ENCODE measurements around the gene ABHD15.

ABHD15 gene

DNA sequence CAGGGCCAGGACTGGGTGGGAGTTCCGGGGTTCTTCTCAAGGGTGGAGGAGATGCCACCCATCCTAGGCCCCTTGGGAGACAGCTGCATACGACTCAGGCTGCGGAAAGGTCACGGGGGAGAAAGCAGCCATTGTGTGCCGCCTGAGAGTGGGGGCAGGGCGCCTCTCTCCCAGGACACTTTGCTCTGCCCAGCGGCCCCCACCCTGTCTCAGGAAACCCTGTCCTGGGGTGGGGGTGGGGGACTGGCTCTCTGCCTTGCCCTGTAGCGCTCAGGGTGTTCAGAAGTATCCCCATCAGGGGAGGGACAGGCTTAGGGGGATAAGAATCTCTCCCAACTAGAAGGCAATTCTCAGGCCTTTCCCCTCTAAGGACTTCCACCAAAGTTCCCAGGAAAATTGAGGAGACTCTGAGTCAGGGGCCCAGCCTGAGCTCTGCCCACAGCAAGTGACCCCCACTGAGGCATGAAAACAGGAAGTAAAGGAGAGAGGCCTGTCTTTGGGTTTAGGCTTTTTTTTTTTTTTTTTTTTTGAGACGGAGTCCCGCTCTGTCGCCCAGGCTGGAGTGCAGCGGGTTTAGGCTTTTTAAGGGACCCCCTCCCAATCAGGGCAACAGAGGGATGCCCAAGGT lies 17.7 kb upstream of the ABHD15 start:
- TF ChIP-seq CTCF (IDR thresholded peaks at IDR 0.05; ENCODE audit: extremely low read depth, missing control alignments) = no peak
- DNase-seq (ENCODE audit: low spot score) = no peak

DNA sequence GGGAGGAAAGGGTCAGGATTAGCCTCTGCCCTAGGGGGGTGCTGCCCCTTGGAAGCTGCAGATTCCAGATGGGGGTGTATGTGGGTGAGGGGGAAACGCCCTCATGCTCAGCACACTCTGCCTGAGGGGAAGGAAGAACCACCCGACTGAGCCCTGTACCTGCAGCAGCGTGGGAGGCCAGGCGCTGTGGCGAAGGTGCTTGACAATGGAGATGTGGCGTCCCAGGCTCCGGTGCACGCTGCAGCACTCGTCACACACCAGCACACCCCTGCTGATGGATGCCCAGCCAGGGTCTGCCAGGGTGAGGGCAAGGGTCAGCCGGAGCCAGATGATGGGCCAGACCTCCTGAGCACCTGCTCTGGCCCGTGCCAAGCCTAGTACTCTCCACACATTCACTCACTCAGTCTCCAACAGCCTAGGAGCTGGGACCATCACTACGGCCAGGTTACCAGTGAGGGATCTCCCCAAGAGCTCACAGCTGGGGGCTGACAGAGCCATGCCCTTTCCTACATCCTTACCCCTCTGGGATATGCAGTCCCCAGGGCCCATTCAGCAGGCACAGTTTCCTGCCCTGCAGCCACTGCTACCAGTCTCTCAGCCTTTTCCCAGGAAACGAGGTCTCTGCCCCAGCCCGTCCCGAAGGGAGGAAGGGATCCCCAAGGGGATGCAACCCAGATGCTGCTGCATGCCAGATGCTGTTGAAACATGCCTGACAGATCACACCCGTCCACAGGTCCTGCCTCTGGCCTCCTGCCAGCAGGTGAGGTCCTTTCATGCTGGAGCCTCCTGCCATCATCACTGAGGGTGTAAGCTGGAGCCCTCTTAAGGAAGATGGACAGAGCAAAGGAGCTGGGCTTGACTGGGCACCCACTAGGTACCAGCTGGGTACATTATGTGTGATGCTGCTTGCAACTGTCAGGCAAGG lies 16.7 kb upstream of the ABHD15 start:
- no peak for TF ChIP-seq CTCF (IDR thresholded peaks at IDR 0.05; ENCODE audit: extremely low read depth, missing control alignments)
- no peak for DNase-seq (ENCODE audit: low spot score)

- DNase-seq (ENCODE audit: low spot score) = no peak
- no peak for TF ChIP-seq CTCF (IDR thresholded peaks at IDR 0.05; ENCODE audit: extremely low read depth, missing control alignments)
Measured at GRCh38 chr17:29582772-29583171, 15.9 kb upstream of the ABHD15 start.

GRCh38 chr17:29582254-29582765 lies 15.5 kb upstream of the ABHD15 start:
- DNase-seq (ENCODE audit: low spot score) = no peak
- TF ChIP-seq CTCF (IDR thresholded peaks at IDR 0.05; ENCODE audit: extremely low read depth, missing control alignments) = no peak

- TF ChIP-seq CTCF (IDR thresholded peaks at IDR 0.05; ENCODE audit: extremely low read depth, missing control alignments) = no peak
- DNase-seq (ENCODE audit: low spot score) = no peak
Measured at GRCh38 chr17:29581583-29582253, 14.9 kb upstream of the ABHD15 start.

DNA sequence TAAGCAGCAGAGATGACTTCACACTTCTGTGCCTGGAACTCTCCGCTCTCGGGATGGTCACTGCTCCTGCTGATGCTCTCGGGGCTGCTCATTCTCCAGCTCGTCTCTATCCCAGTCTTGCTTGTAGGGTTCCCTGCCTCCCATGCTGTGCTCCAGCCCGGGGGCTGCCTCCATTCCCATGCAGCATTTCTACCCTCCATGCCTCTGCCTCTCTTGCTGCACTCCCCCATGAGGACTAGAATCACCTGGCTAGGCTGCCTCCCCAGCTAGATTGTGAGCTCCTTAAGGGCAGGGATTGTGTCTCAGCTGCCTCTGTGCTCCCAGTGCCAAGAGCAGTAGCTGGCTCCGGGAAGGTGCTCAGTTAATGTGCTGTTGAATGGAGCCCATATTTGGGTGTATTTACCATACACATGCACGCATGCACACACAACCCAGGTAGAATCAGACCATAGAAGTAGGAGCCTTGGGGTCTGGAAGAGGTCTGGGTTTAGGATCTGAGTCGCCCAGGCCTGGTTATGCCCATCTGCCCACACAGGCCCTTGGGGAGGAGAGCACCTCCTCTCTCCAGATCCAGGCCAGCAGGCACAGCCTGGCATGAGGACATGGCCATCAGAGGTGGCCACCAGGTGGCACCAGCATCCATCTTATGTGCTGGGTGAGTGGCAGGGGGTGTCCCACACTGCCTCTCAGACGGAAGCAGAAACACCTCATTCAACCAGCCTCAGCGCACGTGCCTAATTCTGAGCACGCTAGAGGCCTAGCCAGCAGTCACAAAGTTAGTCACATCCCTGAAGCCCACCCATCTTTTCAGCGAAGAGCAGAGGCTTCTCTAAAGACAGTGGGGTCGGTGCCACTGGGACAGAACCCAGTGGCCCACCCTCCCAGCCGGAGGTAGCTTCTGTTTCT lies 13.3 kb upstream of the ABHD15 start:
- TF ChIP-seq CTCF (IDR thresholded peaks at IDR 0.05; ENCODE audit: extremely low read depth, missing control alignments) = peak; percentile 86
- peak; percentile 94 for DNase-seq (ENCODE audit: low spot score)
